Left ventricle myocardium inferior (tissue), 1 donor: Measurements from ENCODE around the gene BCAS1. TPM values are rescaled to one million over a fixed set of nuclear protein-coding genes. Genes with fewer than 3 reads are reported as not detected.

ENCODE experiments used
- DNase-seq: peaks from one replicate; pipeline ENCODE4 v3.0.0-alpha.2; 2020
- H3K27ac ChIP-seq: fragments of 200-600 bp; replicated peaks from 2 replicates; pipeline ENCODE4 v1.8.0; 2021
- H3K27me3 ChIP-seq: fragments of 200-600 bp; 2 replicates; pipeline ENCODE4 v1.8.0; 2021; ENCODE audit warnings: low read depth
- H3K36me3 ChIP-seq: fragments of 200-600 bp; 2 replicates; pipeline ENCODE4 v1.8.0; 2021
- H3K4me1 ChIP-seq: fragments of 200-600 bp; 2 replicates; pipeline ENCODE4 v1.8.0; 2021
- H3K4me3 ChIP-seq: fragments of 200-600 bp; 2 replicates; pipeline ENCODE4 v1.8.0; 2021; ENCODE audit warnings: mild to moderate bottlenecking, moderate library complexity
- H3K9me3 ChIP-seq: fragments of 200-600 bp; replicated peaks from 2 replicates; pipeline ENCODE4 v1.8.0; 2021
- CTCF ChIP-seq: fragments of 200-600 bp; IDR thresholded peaks from 2 replicates; pipeline ENCODE4 v1.8.0; 2021; ENCODE audit warnings: antibody characterized with exemption, mild to moderate bottlenecking, borderline replicate concordance
- intact Hi-C: fragments of 100-400 bp; cut with micrococcal nuclease; formaldehyde crosslinking; loops from one replicate; pipeline ENCODE4 v1.11.0; 2022
- total RNA-seq: library from RNA; stranded (reverse); fragmentation: NEBNext Ultra II Directional; extraction: Animal tissue kit (Norgen Biotek cat#: 25700); gene quantifications from one replicate; pipeline ENCODE4 v1.2.1, GENCODE V29; 2021
- donor health status: DM: no; HTN: yes; CAD: no; lungs with severe emphysema.

The BCAS1 gene
- total RNA-seq, 1 donor from 2014 or later = not detected

DNA sequence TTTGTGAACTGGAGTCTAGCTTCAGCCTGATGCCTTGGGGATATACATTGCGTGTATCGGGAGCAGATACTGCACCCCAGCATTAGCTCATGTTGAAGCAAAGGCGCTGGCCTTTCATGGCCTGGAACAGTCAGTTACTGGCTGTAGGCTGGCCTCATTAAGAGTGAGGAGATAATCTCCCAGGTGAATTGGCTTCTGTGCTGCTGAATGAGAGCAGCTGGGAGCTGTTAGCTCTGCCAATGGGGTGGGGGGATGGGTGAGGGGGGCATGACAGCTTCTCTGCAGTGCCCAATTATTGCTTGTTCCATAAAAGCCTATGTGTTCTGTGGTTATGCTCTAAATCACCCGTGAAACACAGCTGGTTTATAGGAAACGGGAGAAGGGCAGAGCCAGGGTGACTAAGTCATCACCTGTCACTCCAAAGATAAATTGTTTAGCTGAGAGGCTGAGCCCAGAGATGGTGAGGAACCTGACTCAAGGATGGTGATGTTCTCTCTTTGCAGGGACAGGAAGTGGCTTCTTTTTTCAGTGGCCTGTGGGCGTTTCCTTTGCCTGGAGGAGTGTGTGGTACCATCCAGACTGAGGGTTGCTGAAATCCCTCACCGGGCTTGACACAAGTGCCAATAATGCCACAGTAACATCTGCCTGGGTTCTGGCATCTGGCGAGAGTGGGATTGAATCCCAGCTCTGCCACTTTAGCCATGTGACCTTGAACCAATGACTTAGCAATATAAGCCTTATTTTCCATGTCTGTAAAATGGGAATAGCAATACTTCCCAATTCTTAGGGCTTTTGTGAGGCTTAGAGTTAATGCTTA, 170.8 kb downstream of the BCAS1 start:
- peak overlapping the region; percentile 84 for H3K27ac ChIP-seq
- intact Hi-C loops = no loop called here
- no peaks in the 10 kb centered on the region for H3K9me3 ChIP-seq
- no peak for DNase-seq
- H3K27me3 ChIP-seq = no peaks in the 10 kb centered on the region
- H3K36me3 ChIP-seq = no peaks in the 10 kb centered on the region
- peaks cover 39% of the 10 kb centered on the region for H3K4me1 ChIP-seq
- no peak for TF ChIP-seq CTCF
- H3K4me3 ChIP-seq = no peak overlapping the region

GRCh38 chr20:53898556-53898931, 171.8 kb downstream of the BCAS1 start:
- Histone ChIP-seq H3K27ac (peak overlapping the region; percentile 71), H3K36me3 (no peaks in the 10 kb centered on the region), H3K9me3 (no peaks in the 10 kb centered on the region), H3K27me3 (no peaks in the 10 kb centered on the region), H3K4me3 (no peak overlapping the region), H3K4me1 (peaks cover 39% of the 10 kb centered on the region)
- TF ChIP-seq CTCF = no peak
- intact Hi-C loops = no loop called here
- no peak for DNase-seq

- Histone ChIP-seq H3K4me1 (peaks cover 39% of the 10 kb centered on the region), H3K9me3 (no peaks in the 10 kb centered on the region), H3K36me3 (no peaks in the 10 kb centered on the region), H3K4me3 (no peak overlapping the region), H3K27me3 (no peaks in the 10 kb centered on the region), H3K27ac (peak overlapping the region; percentile 71)
- no peak for DNase-seq
- TF ChIP-seq CTCF = no peak
- intact Hi-C loops = no loop called here
These were observed 172.4 kb downstream of the BCAS1 start for GRCh38 chr20:53897884-53898555.

GRCh38 chr20:53896647-53897046, 173.7 kb downstream of the BCAS1 start:
- DNase-seq = no peak
- peaks cover under 1% of the 10 kb centered on the region for H3K9me3 ChIP-seq
- TF ChIP-seq CTCF = no peak
- intact Hi-C loops = no loop called here
- no peaks in the 10 kb centered on the region for H3K27me3 ChIP-seq
- no peak overlapping the region for H3K4me3 ChIP-seq
- no peaks in the 10 kb centered on the region for H3K36me3 ChIP-seq
- peaks cover 33% of the 10 kb centered on the region for H3K4me1 ChIP-seq
- no peak overlapping the region for H3K27ac ChIP-seq

GRCh38 chr20:53896041-53896440, 174.4 kb downstream of the BCAS1 start:
- no peak overlapping the region for H3K4me3 ChIP-seq
- peaks cover 27% of the 10 kb centered on the region for H3K4me1 ChIP-seq
- no peak overlapping the region for H3K27ac ChIP-seq
- no peaks in the 10 kb centered on the region for H3K36me3 ChIP-seq
- no peak for TF ChIP-seq CTCF
- intact Hi-C loops = no loop called here
- H3K9me3 ChIP-seq = peaks cover 7% of the 10 kb centered on the region
- no peak for DNase-seq
- no peaks in the 10 kb centered on the region for H3K27me3 ChIP-seq
